Natural killer cell (primary cell): Measurements from ENCODE around the gene PIGV. TPM values are rescaled to one million over a fixed set of nuclear protein-coding genes. Genes with fewer than 3 reads are reported as not detected.

Experiments used
- ATAC-seq, 3 donors: fragments of 150-1000 bp in 2 of 3; fragments of 200-7000 bp in 1 of 3; cut with Tn5 transposase; 1 replicate in 1 of 3; 2 replicates in 2 of 3; pipeline ENCODE4 v1.10.0; 2021; ENCODE audit warnings: mild to moderate bottlenecking in 2 of 3, moderate library complexity in 2 of 3
- DNase-seq, 2 donors: peaks; one replicate each; pipeline versions ENCODE4 v3.0.0 to v3.0.0-alpha.2; 2013 to 2021; ENCODE audit warnings: mixed read lengths in 1 of 2
- H3K27ac ChIP-seq: one replicate; pipeline ENCODE4 v1.5.1; 2013; ENCODE audit warnings: mild to moderate bottlenecking, low read length
- H3K27me3 ChIP-seq: one replicate; pipeline ENCODE4 v1.6.1; 2013; ENCODE audit warnings: low read length; ENCODE audit not compliant: control insufficient read depth, insufficient read depth
- H3K36me3 ChIP-seq: one replicate; pipeline ENCODE4 v1.6.1; 2013; ENCODE audit warnings: low read length; ENCODE audit not compliant: control insufficient read depth, insufficient read depth
- H3K4me1 ChIP-seq: one replicate; pipeline ENCODE4 v1.6.1; 2013; ENCODE audit warnings: low read length; ENCODE audit not compliant: control insufficient read depth, insufficient read depth
- H3K4me3 ChIP-seq: one replicate; pipeline ENCODE4 v1.5.1; 2013; ENCODE audit warnings: low read length
- H3K9me3 ChIP-seq: one replicate; pipeline ENCODE4 v1.6.1; 2013; ENCODE audit warnings: low read length; ENCODE audit not compliant: control insufficient read depth, insufficient read depth
- H3K27ac Mint-ChIP-seq, 2 donors: one replicate each; pipeline ENCODE4 v1.8.0; 2022; ENCODE audit warnings: mild to moderate bottlenecking in 2 of 2, mixed read lengths in 2 of 2, moderate library complexity in 1 of 2
- H3K27me3 Mint-ChIP-seq, 2 donors: one replicate each; pipeline ENCODE4 v1.8.0; 2022; ENCODE audit warnings: low read depth in 2 of 2, mixed read lengths in 2 of 2
- H3K36me3 Mint-ChIP-seq: one replicate; pipeline ENCODE4 v1.8.0; 2022; ENCODE audit warnings: mixed read lengths
- H3K4me1 Mint-ChIP-seq, 2 donors: one replicate each; pipeline ENCODE4 v1.8.0; 2022; ENCODE audit warnings: mixed read lengths in 2 of 2
- H3K4me3 Mint-ChIP-seq: one replicate; pipeline ENCODE4 v1.8.0; 2022; ENCODE audit warnings: mild to moderate bottlenecking, moderate library complexity, mixed read lengths
- H3K9me3 Mint-ChIP-seq, 2 donors: one replicate each; pipeline ENCODE4 v1.8.0; 2022; ENCODE audit warnings: mixed read lengths in 2 of 2
- CTCF ChIP-seq: fragments of 200-600 bp; IDR thresholded peaks from one replicate; pipeline ENCODE4 v1.8.0; 2022; ENCODE audit warnings: antibody characterized with exemption
- WGBS: methylation state at CpG from one replicate; pipeline ENCODE4 v1.1.7; 2013; ENCODE audit warnings: missing lambda C conversion rate; ENCODE audit not compliant: insufficient coverage; 5-methylcytosine and 5-hydroxymethylcytosine counted together
- intact Hi-C: fragments of 100-400 bp; cut with micrococcal nuclease; formaldehyde crosslinking; loops from one replicate; pipeline ENCODE4 v1.14.2; 2022
- total RNA-seq, 4 donors: library from RNA; stranded (reverse); fragments of 120-200 nt in 1 of 4; gene quantifications; one replicate each; pipeline versions ENCODE4 v1.2.3 to v1.2.4, GENCODE V29; 2013 to 2022

Gene PIGV
- total RNA-seq, 3 donors from 2014 or later (not counting 1 experiment from before 2014, with no cell fraction given), result 23.1 to 35.2 (median 30.3) TPM

GRCh38 chr1:26774462-26774861 is 13.3 kb upstream of the PIGV start:
- no peaks in the 10 kb centered on the region for H3K27me3 ChIP-seq
- peak overlapping the region; percentile 34 to 82 for H3K27ac Mint-ChIP-seq
- TF ChIP-seq CTCF, result no peak
- peaks cover 21% of the 10 kb centered on the region for H3K36me3 Mint-ChIP-seq
- WGBS, result 94% methylated on average over 13 of the region's 13 CpGs
- H3K27ac ChIP-seq, result no peak overlapping the region
- ATAC-seq, result no peak
- no peaks in the 10 kb centered on the region for H3K9me3 Mint-ChIP-seq
- no peaks in the 10 kb centered on the region for H3K27me3 Mint-ChIP-seq
- intact Hi-C loops, result no loop called here
- no peak for DNase-seq
- peaks cover 16 to 34% of the 10 kb centered on the region in 2 donors for H3K4me1 Mint-ChIP-seq
- no peaks in the 10 kb centered on the region for H3K4me1 ChIP-seq
- no peak overlapping the region for H3K4me3 ChIP-seq
- peaks cover 91% of the 10 kb centered on the region for H3K36me3 ChIP-seq
- H3K4me3 Mint-ChIP-seq, result no peak overlapping the region
- H3K9me3 ChIP-seq, result no peaks in the 10 kb centered on the region

GRCh38 chr1:26775666-26776065 is 12.1 kb upstream of the PIGV start:
- Mint-ChIP-seq H3K27me3 (no peaks in the 10 kb centered on the region), H3K27ac (peak overlapping the region; percentile 34 to 82), H3K4me1 (peaks cover 16 to 38% of the 10 kb centered on the region in 2 donors), H3K9me3 (no peaks in the 10 kb centered on the region), H3K36me3 (peaks cover 24% of the 10 kb centered on the region), H3K4me3 (no peak overlapping the region)
- Histone ChIP-seq H3K27me3 (no peaks in the 10 kb centered on the region), H3K4me3 (no peak overlapping the region), H3K9me3 (no peaks in the 10 kb centered on the region), H3K27ac (no peak overlapping the region), H3K36me3 (peaks cover 95% of the 10 kb centered on the region), H3K4me1 (no peaks in the 10 kb centered on the region)
- TF ChIP-seq CTCF, result no peak
- ATAC-seq (no peak), DNase-seq (no peak)
- intact Hi-C loops, result no loop called here
- 87% methylated on average over 3 of the region's 4 CpGs for WGBS

GRCh38 chr1:26779098-26779668 is 8.6 kb upstream of the PIGV start:
- no peak overlapping the region for H3K27ac ChIP-seq
- peaks cover 17% of the 10 kb centered on the region for H3K36me3 Mint-ChIP-seq
- no peaks in the 10 kb centered on the region for H3K9me3 Mint-ChIP-seq
- no peak for ATAC-seq
- peaks cover 77% of the 10 kb centered on the region for H3K36me3 ChIP-seq
- no peak overlapping the region for H3K4me3 ChIP-seq
- DNase-seq, result no peak
- H3K27me3 Mint-ChIP-seq, result no peaks in the 10 kb centered on the region
- peaks cover 30 to 53% of the 10 kb centered on the region in 2 donors for H3K4me1 Mint-ChIP-seq
- no peak overlapping the region for H3K4me3 Mint-ChIP-seq
- H3K27me3 ChIP-seq, result no peaks in the 10 kb centered on the region
- peak overlapping the region; percentile 56 to 74 for H3K27ac Mint-ChIP-seq
- intact Hi-C loops, result no loop called here
- H3K9me3 ChIP-seq, result no peaks in the 10 kb centered on the region
- peaks cover 8% of the 10 kb centered on the region for H3K4me1 ChIP-seq
- no peak for TF ChIP-seq CTCF
- WGBS, result 93% methylated on average over 11 of the region's 11 CpGs
